GM23338 (cell line): Measurements from ENCODE around the gene CHD9.

Experiments
- CREB1 ChIP-seq: fragments of 250-450 bp; sonication (Bioruptor Pico); IDR thresholded peaks from 2 replicates; pipeline ENCODE4 v1.5.0; 2020; ENCODE audit warnings: low read depth, mild to moderate bottlenecking, moderate library complexity
- CTCF ChIP-seq, 2 experiments: fragments of 200-600 bp in 1 of 2; sonication (generic) in 1 of 2; conservative IDR thresholded peaks; 2 replicates each; pipeline versions ENCODE4 v1.5.1 to v1.6.1; 2016 to 2017; ENCODE audit warnings: antibody characterized with exemption in 2 of 2, low read depth in 2 of 2, mild to moderate bottlenecking in 2 of 2, moderate library complexity in 1 of 2
- EZH2 ChIP-seq: fragments of 200-600 bp; sonication (generic); IDR thresholded peaks from one replicate; pipeline ENCODE4 v1.8.0; 2017; ENCODE audit warnings: antibody characterized with exemption, mild to moderate bottlenecking, low read depth; ENCODE audit not compliant: unreplicated experiment
- EZH2phosphoT487 ChIP-seq: fragments of 200-600 bp; sonication (generic); IDR thresholded peaks from one replicate; pipeline ENCODE4 v1.8.1; 2018; ENCODE audit warnings: antibody characterized with exemption; ENCODE audit not compliant: unreplicated experiment
- JUNB ChIP-seq: IDR thresholded peaks from one replicate; pipeline ENCODE4 v1.6.1; 2016; ENCODE audit warnings: antibody characterized with exemption; ENCODE audit not compliant: unreplicated experiment
- POLR2AphosphoS5 ChIP-seq: IDR thresholded peaks from 2 replicates; pipeline ENCODE4 v1.6.1; 2016; ENCODE audit warnings: antibody characterized with exemption, low read depth
- STAT1 ChIP-seq: IDR thresholded peaks from one replicate; pipeline ENCODE4 v1.6.1; 2016; ENCODE audit warnings: antibody characterized with exemption; ENCODE audit not compliant: unreplicated experiment

DNA sequence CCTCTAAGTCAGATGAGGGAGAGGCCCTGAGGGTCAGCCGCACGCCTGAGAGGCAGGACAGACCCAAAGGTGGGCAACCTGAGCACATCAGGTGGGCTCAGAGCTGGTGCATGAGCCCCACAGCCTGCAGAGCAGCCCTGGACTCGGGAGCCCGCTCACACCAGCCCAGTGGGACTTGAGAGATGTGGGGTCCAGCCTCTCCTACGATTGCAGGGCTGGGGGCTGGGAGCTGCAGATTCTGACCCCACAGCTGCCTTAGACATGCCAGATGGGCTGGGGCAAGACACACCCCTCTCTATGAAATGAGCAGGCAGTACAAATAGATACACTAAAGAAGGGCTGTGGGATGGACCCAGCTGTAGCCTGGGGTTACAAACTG is 302.4 kb downstream of the CHD9 start:
- TF ChIP-seq EZH2 (no peak), CTCF (conservative IDR thresholded peaks at IDR 0.05; ENCODE audit: low read depth in 2 of 2) (no peak), JUNB (no peak), POLR2AphosphoS5 (no peak), EZH2phosphoT487 (no peak), CREB1 (CRISPR knock-in tag) (no peak), STAT1 (no peak)
